HL-60 (cell line): ENCODE results near the gene ATP10D.

Experiments
- DNase-seq, 2 experiments: peaks; one replicate each; pipeline ENCODE4 v3.0.0-alpha.2; 2010 to 2020; ENCODE audit warnings: low read depth in 1 of 2, low spot score in 1 of 2
- H3K27ac ChIP-seq: fragments of 250-450 bp; sonication (Bioruptor Pico); replicated peaks from 2 replicates; pipeline ENCODE4 v1.5.1; 2020; ENCODE audit warnings: mild to moderate bottlenecking, moderate library complexity
- H3K27me3 ChIP-seq: fragments of 250-450 bp; sonication (Bioruptor Pico); 2 replicates; pipeline ENCODE4 v1.5.1; 2021; ENCODE audit warnings: mild to moderate bottlenecking, moderate library complexity; ENCODE audit not compliant: insufficient read depth, poor library complexity, severe bottlenecking
- H3K4me3 ChIP-seq: replicated peaks from 2 replicates; pipeline ENCODE4 v1.5.1; 2011; ENCODE audit warnings: mild to moderate bottlenecking, control low read depth, low read length; ENCODE audit not compliant: insufficient read depth
- CTCF ChIP-seq: IDR thresholded peaks from one replicate; pipeline ENCODE4 v1.5.1; 2011; ENCODE audit warnings: low read length, control low read depth, inconsistent platforms; ENCODE audit not compliant: insufficient read depth
- GABPA ChIP-seq: IDR thresholded peaks from 2 replicates; pipeline ENCODE4 v1.6.1; 2012; ENCODE audit warnings: low read depth
- POLR2AphosphoS5 ChIP-seq: IDR thresholded peaks from 2 replicates; pipeline ENCODE4 v1.6.1; 2012; ENCODE audit warnings: low read depth
- REST ChIP-seq: IDR thresholded peaks from 2 replicates; pipeline ENCODE4 v1.6.1; 2012; ENCODE audit warnings: low read depth; ENCODE audit not compliant: insufficient replicate concordance
- SPI1 ChIP-seq: IDR thresholded peaks from 2 replicates; pipeline ENCODE4 v1.6.1; 2012; ENCODE audit warnings: low read depth, mild to moderate bottlenecking, borderline replicate concordance

ATP10D gene

GRCh38 chr4:47579235-47579634 lies 94.2 kb downstream of the ATP10D start:
- TF ChIP-seq SPI1 (peak; percentile 30; the same call in 1 of the 2 replicates), CTCF (no peak)
- Histone ChIP-seq H3K27me3 (no peaks in the 10 kb centered on the region), H3K27ac (no peak overlapping the region)

GRCh38 chr4:47590325-47590724 lies 105.2 kb downstream of the ATP10D start:
- TF ChIP-seq SPI1, result no peak
- TF ChIP-seq POLR2AphosphoS5, result no peak
- no peak for TF ChIP-seq CTCF
- no peak for TF ChIP-seq REST
- TF ChIP-seq GABPA, result no peak
- DNase-seq, result no peak
- H3K4me3 ChIP-seq, result no peak overlapping the region
- H3K27ac ChIP-seq, result no peak overlapping the region
- H3K27me3 ChIP-seq, result no peaks in the 10 kb centered on the region

More at GRCh38 chr4:47579235-47579634, 94.2 kb downstream of the ATP10D start:
- H3K4me3 ChIP-seq, result no peak overlapping the region
- no peak for DNase-seq

- Histone ChIP-seq H3K27ac (no peak overlapping the region), H3K27me3 (no peaks in the 10 kb centered on the region), H3K4me3 (no peak overlapping the region)
- TF ChIP-seq REST (no peak), CTCF (no peak), POLR2AphosphoS5 (no peak), SPI1 (no peak), GABPA (no peak)
- DNase-seq, result no peak
Measured at GRCh38 chr4:47597696-47598095, 112.6 kb downstream of the ATP10D start.

GRCh38 chr4:47598320-47598719 lies 113.2 kb downstream of the ATP10D start:
- DNase-seq, result no peak
- H3K4me3 ChIP-seq, result no peak overlapping the region
- no peak overlapping the region for H3K27ac ChIP-seq
- no peak for TF ChIP-seq SPI1
- TF ChIP-seq CTCF, result no peak
- TF ChIP-seq REST, result no peak
- TF ChIP-seq GABPA, result no peak
- no peak for TF ChIP-seq POLR2AphosphoS5
- no peaks in the 10 kb centered on the region for H3K27me3 ChIP-seq
